ENCODE data around the gene PAM16. TPM values are rescaled to one million over a fixed set of nuclear protein-coding genes. Genes with fewer than 3 reads are reported as not detected.
A peak's percentile ranks its signal among the peaks of the same experiment; 100 is the strongest.

Gene PAM16
- total RNA-seq, 1 donor from 2014 or later = 67.3 TPM

DNA sequence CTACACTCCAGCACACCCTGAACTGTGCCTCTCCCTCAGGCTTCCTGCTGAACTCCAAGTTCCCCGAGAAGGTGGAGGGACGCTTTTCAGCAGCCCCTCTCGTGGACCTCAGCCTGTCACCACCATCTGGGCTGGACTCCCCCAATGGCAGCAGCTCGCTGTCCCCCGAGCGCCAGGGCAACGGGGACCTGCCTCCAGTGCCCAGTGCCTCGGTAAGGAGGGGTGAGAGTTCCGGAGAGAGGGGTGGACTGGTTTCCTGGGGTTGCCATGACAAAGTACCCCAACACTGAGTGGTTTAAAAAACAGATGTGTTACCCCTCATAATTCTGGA is 17.8 kb downstream of the PAM16 start:
- intact Hi-C loops (cut with micrococcal nuclease) = loop anchor here (5.0 kb wide), 1 partner anchor 46 kb away; no protein-coding TSS in a partner anchor
- Histone ChIP-seq H3K27ac (replicated peaks) (no peak overlapping the region), H3K4me3 (no peak overlapping the region), H3K27me3 (ENCODE audit: low read depth) (no peaks in the 10 kb centered on the region), H3K4me1 (peaks cover 27% of the 10 kb centered on the region), H3K9me3 (replicated peaks) (no peaks in the 10 kb centered on the region), H3K36me3 (peaks cover 51% of the 10 kb centered on the region)
- TF ChIP-seq CTCF (IDR thresholded peaks at IDR 0.05; ENCODE audit: borderline replicate concordance) = no peak
- DNase-seq = no peak

DNA sequence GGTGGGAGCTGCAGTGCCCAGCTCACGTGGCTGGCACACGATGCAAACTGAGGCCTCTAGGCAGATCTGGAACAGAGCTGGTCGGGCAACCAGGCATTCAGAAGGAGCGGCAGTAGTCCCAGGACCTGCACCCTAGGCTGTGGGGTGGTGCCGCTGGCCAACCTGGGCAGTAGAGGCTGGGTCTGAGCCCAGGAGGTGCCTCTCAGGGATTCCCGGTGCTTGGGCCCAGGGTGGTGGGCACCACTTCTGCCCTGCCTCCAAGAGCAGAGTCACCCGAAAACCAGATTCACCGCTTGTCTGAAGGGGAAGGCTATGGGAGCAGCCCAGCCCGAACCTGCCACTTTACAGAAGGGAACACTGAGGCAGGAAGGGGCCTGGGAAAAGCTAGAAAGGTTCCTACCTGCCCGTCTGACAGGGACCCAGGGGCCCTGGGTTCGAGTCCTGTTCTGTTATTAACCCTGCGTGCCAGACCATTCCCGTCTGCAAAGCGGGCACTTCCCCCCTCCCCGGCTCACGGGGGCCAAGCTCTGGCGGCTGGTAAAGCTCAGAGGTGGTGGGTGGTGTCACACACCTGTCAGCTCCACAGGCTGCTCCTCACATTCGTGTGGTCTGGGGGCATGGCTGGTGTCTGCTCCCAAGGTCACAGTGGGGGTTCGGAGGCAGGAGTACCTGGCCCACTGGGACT is 18.4 kb downstream of the PAM16 start:
- Histone ChIP-seq H3K36me3 (peaks cover 46% of the 10 kb centered on the region), H3K27ac (replicated peaks) (no peak overlapping the region), H3K4me1 (peaks cover 29% of the 10 kb centered on the region), H3K9me3 (replicated peaks) (no peaks in the 10 kb centered on the region), H3K27me3 (ENCODE audit: low read depth) (no peaks in the 10 kb centered on the region), H3K4me3 (no peak overlapping the region)
- no peak for DNase-seq
- intact Hi-C loops (cut with micrococcal nuclease) = loop anchor here (5.0 kb wide), 1 partner anchor 45 kb away; no protein-coding TSS in a partner anchor
- no peak for TF ChIP-seq CTCF (IDR thresholded peaks at IDR 0.05; ENCODE audit: borderline replicate concordance)

GRCh38 chr16:4332083-4332482 is 19.0 kb downstream of the PAM16 start:
- TF ChIP-seq CTCF (IDR thresholded peaks at IDR 0.05; ENCODE audit: borderline replicate concordance) = no peak
- H3K27me3 ChIP-seq (ENCODE audit: low read depth) = no peaks in the 10 kb centered on the region
- H3K4me3 ChIP-seq = no peak overlapping the region
- H3K36me3 ChIP-seq = peaks cover 40% of the 10 kb centered on the region
- no peak overlapping the region for H3K27ac ChIP-seq (replicated peaks)
- no peak for DNase-seq
- H3K4me1 ChIP-seq = peaks cover 36% of the 10 kb centered on the region
- no peaks in the 10 kb centered on the region for H3K9me3 ChIP-seq (replicated peaks)
- intact Hi-C loops (cut with micrococcal nuclease) = loop anchor here (5.0 kb wide), 1 partner anchor 45 kb away; no protein-coding TSS in a partner anchor

- Histone ChIP-seq H3K27me3 (ENCODE audit: low read depth) (no peaks in the 10 kb centered on the region), H3K4me1 (peaks cover 53% of the 10 kb centered on the region), H3K4me3 (no peak overlapping the region), H3K27ac (replicated peaks) (peak overlapping the region; percentile 96), H3K9me3 (replicated peaks) (no peaks in the 10 kb centered on the region), H3K36me3 (peaks cover 22% of the 10 kb centered on the region)
- intact Hi-C loops (cut with micrococcal nuclease) = loop anchor here (5.0 kb wide), 1 partner anchor 43 kb away; no protein-coding TSS in a partner anchor
- DNase-seq = peak; percentile 85
- peak; percentile 99 for TF ChIP-seq CTCF (IDR thresholded peaks at IDR 0.05; ENCODE audit: borderline replicate concordance)
These were observed 20.7 kb downstream of the PAM16 start for GRCh38 chr16:4330277-4330874.

- Histone ChIP-seq H3K27me3 (ENCODE audit: low read depth) (no peaks in the 10 kb centered on the region), H3K4me1 (peaks cover 66% of the 10 kb centered on the region), H3K9me3 (replicated peaks) (no peaks in the 10 kb centered on the region), H3K4me3 (peak overlapping the region; percentile 69), H3K27ac (replicated peaks) (peak overlapping the region; percentile 96), H3K36me3 (peaks cover 14% of the 10 kb centered on the region)
- peak; percentile 54 for DNase-seq
- intact Hi-C loops (cut with micrococcal nuclease) = no loop called here
- TF ChIP-seq CTCF (IDR thresholded peaks at IDR 0.05; ENCODE audit: borderline replicate concordance) = no peak
These were observed 22.0 kb downstream of the PAM16 start for GRCh38 chr16:4328782-4329775.

All from left ventricle myocardium inferior (tissue), 1 donor.